Glomerular visceral epithelial cell (primary cell): ENCODE data around the gene GALNT2.

Source experiments
- DNase-seq: peaks from one replicate; pipeline ENCODE4 v3.0.0-alpha.2; 2016; ENCODE audit errors: extremely low spot score

The GALNT2 gene

GRCh38 chr1:230277201-230278025, 210.4 kb downstream of the GALNT2 start:
- no peak for DNase-seq

DNA sequence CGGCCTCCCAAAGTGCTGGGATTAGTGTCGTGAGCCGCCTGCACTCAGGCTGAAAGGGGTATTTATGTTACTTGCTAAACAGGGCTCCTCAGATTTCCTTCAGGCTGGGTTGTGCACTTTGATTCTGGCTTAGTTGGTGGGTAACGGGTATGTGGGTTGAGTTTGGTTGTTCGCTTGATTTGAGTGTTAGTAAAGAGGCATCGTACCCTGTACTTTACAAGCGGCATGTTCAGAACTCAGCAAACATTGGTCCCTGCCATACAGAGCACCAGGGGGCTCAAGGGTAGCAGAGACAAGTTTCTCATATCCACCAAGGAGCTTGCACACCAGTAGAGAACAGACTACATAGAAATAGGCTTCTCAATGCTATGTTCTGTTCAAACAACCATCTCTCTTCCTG, 211.3 kb downstream of the GALNT2 start:
- DNase-seq = no peak

- DNase-seq = no peak
Measured at GRCh38 chr1:230278871-230279582, 212.0 kb downstream of the GALNT2 start.

- no peak for DNase-seq
Measured at GRCh38 chr1:230279583-230279945, 212.5 kb downstream of the GALNT2 start.

- DNase-seq = no peak
Measured at GRCh38 chr1:230280054-230280795, 213.2 kb downstream of the GALNT2 start.

GRCh38 chr1:230280906-230281413, 213.9 kb downstream of the GALNT2 start:
- no peak for DNase-seq

- DNase-seq = no peak
Measured at GRCh38 chr1:230281556-230281955, 214.5 kb downstream of the GALNT2 start.

- no peak for DNase-seq
Measured at GRCh38 chr1:230282157-230282556, 215.1 kb downstream of the GALNT2 start.

DNA sequence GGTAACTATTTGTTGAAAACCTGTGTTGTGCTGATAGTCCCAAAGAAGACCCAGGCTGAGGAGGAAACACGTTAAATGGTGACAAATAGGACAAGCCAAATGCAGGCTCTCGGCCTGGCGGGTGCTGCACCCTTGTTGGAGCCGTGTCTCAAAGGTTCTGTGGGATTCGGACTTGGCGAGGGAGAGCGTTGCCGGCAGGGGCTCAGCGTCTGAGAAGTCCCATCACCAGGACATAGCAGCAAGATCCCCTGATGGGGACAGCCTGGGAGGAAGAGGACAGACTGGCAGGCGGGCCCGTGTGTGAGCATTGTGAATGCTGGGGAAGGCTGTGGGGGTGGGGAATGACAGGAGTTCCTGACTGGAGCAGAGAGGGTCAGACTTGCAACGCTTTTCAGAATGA, 216.6 kb downstream of the GALNT2 start:
- no peak for DNase-seq

GRCh38 chr1:230284891-230285290, 217.9 kb downstream of the GALNT2 start:
- no peak for DNase-seq

DNA sequence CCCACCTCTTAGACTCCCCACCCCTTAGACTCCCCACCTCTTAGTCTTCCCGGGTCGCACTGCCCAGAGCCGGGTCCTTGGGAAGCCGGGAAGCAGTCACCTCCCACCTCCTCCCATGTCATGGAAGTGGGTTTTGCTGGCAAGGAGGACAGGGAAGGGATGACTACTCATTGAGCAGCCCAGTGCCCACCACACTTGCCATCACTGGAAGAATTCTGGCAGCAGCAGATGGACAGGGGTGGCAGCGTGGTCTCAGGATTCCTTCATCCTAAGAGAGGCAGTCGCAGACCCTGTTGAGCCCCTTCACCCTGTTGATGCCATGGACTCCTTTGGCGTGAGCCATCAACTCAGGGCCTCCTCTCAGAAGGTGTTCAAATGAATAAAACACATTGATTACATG, 218.3 kb downstream of the GALNT2 start:
- DNase-seq = no peak

DNA sequence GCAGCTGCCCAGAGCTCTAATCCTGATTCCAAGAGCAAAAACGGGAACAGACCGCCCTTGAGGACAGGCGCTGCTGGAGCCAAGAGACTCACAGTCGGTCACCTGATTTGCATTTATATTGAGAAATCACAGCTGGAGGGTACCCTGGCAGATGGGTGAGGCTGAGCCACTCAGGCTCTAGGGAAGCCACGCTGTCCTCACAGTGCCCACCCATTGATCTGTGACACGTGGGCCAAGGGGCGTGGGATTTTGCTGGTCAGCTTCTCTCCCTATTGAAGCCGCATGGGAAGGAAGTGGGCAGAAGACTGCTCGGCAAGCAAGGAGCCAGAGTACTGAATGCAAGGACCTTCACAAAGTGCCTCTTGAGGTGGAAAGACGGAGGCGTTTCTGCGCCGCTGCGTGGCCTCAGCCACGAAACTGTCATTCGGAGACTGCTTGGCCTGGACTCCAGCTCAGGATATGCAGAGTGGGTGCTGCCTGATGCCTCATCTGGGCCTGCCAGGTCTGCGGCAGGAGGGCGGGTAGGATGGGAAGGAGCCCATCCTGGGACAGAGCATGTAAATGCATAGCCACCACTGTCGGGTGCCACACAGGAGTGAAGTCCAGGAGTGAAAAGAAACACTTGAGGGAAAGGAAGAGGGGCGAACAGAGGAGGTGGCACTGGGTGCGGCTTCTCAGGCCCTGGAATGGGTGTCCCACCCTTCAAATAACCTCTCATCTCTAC, 219.3 kb downstream of the GALNT2 start:
- no peak for DNase-seq

- no peak for DNase-seq
Measured at GRCh38 chr1:230286890-230287269, 219.8 kb downstream of the GALNT2 start.

- DNase-seq = no peak
Measured at GRCh38 chr1:230287674-230288315, 220.8 kb downstream of the GALNT2 start.

GRCh38 chr1:230288641-230289349, 221.8 kb downstream of the GALNT2 start:
- DNase-seq = no peak

DNA sequence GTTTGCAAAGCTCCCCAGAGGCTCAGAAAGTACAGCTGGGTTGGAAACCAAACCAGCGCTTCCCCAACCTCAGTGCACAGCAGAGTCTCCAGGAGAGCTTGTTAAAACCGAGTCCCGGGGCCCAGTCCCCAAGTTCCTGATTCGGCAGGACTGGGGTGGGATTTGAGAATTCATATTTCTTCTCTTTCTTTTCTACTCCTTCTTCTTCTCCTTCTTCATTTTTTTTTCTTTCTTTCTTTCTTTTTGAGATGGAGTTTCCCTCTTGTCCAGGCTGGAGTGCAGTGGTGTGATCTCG, 222.3 kb downstream of the GALNT2 start:
- no peak for DNase-seq

GRCh38 chr1:230291731-230292620, 224.9 kb downstream of the GALNT2 start:
- DNase-seq = no peak

DNA sequence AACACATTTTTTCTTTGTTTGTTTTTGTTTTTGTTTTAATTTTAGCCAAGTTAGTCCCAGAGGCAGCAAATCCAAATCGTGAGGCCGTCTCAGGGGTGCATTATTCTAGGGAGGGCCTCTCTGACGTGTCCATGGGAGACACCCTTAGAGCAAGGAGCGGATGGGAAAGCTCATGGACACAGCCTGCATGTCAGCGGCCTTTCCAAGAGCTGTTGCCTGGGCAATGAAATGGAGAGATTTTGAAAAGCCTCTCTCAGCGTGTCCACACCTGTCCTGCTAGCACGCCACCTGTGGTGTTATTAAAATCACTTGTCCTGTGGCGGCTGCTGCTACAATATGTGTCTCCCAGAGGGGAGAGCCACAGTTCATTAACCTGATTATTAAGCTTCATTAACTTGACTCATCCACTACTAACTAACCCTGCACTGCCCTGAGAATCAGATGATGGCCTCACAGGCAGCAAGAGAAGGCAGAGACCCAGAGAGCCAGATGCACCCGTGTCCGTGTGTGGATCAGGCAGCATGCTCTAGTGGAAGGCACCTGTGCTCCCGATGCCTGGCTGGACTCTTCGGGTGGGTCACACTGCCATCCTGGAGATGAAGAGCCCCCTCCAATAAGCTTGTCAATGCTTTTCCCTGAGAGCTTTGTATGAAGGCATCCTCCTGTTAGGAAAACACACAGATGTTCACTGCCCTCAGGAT, 225.8 kb downstream of the GALNT2 start:
- no peak for DNase-seq

- no peak for DNase-seq
Measured at GRCh38 chr1:230293390-230293700, 226.3 kb downstream of the GALNT2 start.
